SK-N-SH (cell line): ENCODE measurements around the gene JAKMIP1. TPM values are rescaled to one million over a fixed set of nuclear protein-coding genes. Genes with fewer than 3 reads are reported as not detected.

Experiments used
- CTCF ChIA-PET: fragments of 300-600, 350-600 bp; formaldehyde crosslinking; extraction: SDS; loops from one replicate; lab custom pipeline; 2021; lab: Yijun Ruan, JAX
- POLR2A ChIA-PET: fragments of 350-600 bp; sonication (Branson Sonifier 250); formaldehyde crosslinking; extraction: SDS; loops from one replicate; lab custom pipeline; 2020; ENCODE audit warnings: antibody characterized with exemption, inconsistent platforms; lab: Yijun Ruan, JAX
- DNase-seq: peaks from one replicate; pipeline ENCODE4 v3.0.0; 2012
- H2AFZ ChIP-seq: fragments of 200-600 bp; sonication (generic); 2 replicates; pipeline ENCODE4 v1.8.1; 2016; ENCODE audit warnings: antibody characterized with exemption, mild to moderate bottlenecking, low read depth
- H3F3A ChIP-seq: fragments of 200-600 bp; sonication (generic); replicated peaks from 2 replicates; pipeline ENCODE3; 2016; ENCODE audit warnings: antibody characterized with exemption, mild to moderate bottlenecking; ENCODE audit not compliant: insufficient read depth
- H3K27ac ChIP-seq, 2 experiments: fragments of 200-500 bp in 1 of 2; fragments of 200-600 bp in 1 of 2; sonication (Bioruptor generic) in 1 of 2; sonication (generic), shearing (Covaris generic) in 1 of 2; 2 replicates each; pipeline versions ENCODE4 v1.5.1 to v1.6.1; 2014 to 2016; ENCODE audit warnings: low read depth in 2 of 2, inconsistent platforms in 1 of 2, low read length in 1 of 2, mild to moderate bottlenecking in 1 of 2, mixed read lengths in 1 of 2
- H3K27me3 ChIP-seq: fragments of 200-600 bp; sonication (generic), shearing (Covaris generic); 2 replicates; pipeline ENCODE4 v1.6.1; 2016; ENCODE audit warnings: mixed run types; ENCODE audit not compliant: insufficient read depth
- H3K36me3 ChIP-seq, 2 experiments: fragments of 200-500 bp in 1 of 2; fragments of 200-600 bp in 1 of 2; sonication (Bioruptor generic) in 1 of 2; sonication (generic) in 1 of 2; replicated peaks in 1 of 2; 2 replicates each; pipeline versions ENCODE3 to v1.5.1; 2014 to 2016; ENCODE audit warnings: low read length in 1 of 2, mild to moderate bottlenecking in 1 of 2; ENCODE audit not compliant: insufficient read depth in 2 of 2, control insufficient read depth in 1 of 2
- H3K4me1 ChIP-seq, 2 experiments: fragments of 200-500 bp in 1 of 2; fragments of 200-600 bp in 1 of 2; sonication (Bioruptor generic) in 1 of 2; sonication (generic), shearing (Covaris generic) in 1 of 2; 2 replicates each; pipeline versions ENCODE4 v1.5.1 to v1.6.1; 2014 to 2016; ENCODE audit warnings: low read depth in 1 of 2, low read length in 1 of 2, mixed run types in 1 of 2; ENCODE audit not compliant: insufficient read depth in 2 of 2, control insufficient read depth in 1 of 2
- H3K4me2 ChIP-seq: fragments of 200-600 bp; sonication (generic), shearing (Covaris generic); 2 replicates; pipeline ENCODE4 v1.6.1; 2017; ENCODE audit warnings: mixed run types
- H3K4me3 ChIP-seq, 2 experiments: fragments of 200-500 bp in 1 of 2; fragments of 200-600 bp in 1 of 2; sonication (Bioruptor generic) in 1 of 2; sonication (generic), shearing (Covaris generic) in 1 of 2; 2 replicates each; pipeline versions ENCODE4 v1.5.1 to v1.8.1; 2014 to 2016; ENCODE audit warnings: low read depth in 2 of 2, inconsistent platforms in 1 of 2, low read length in 1 of 2, mild to moderate bottlenecking in 1 of 2, mixed read lengths in 1 of 2, moderate library complexity in 1 of 2
- H3K79me2 ChIP-seq: fragments of 200-600 bp; sonication (generic); 2 replicates; pipeline ENCODE4 v1.8.1; 2017; ENCODE audit warnings: mild to moderate bottlenecking; ENCODE audit not compliant: insufficient read depth
- H3K9ac ChIP-seq: fragments of 200-600 bp; sonication (generic); 2 replicates; pipeline ENCODE4 v1.6.1; 2017; ENCODE audit warnings: mixed run types
- H3K9me2 ChIP-seq: fragments of 200-600 bp; sonication (generic); 2 replicates; pipeline ENCODE4 v1.6.1; 2017; ENCODE audit warnings: mixed run types
- H3K9me3 ChIP-seq: fragments of 200-600 bp; sonication (generic); 2 replicates; pipeline ENCODE4 v1.6.1; 2017; ENCODE audit warnings: mixed run types, mild to moderate bottlenecking, moderate library complexity
- H4K20me1 ChIP-seq: fragments of 200-600 bp; sonication (generic); 2 replicates; pipeline ENCODE4 v1.6.1; 2017; ENCODE audit warnings: mild to moderate bottlenecking, mixed run types; ENCODE audit not compliant: insufficient read depth
- CHD2 ChIP-seq: fragments of 150-350 bp; IDR thresholded peaks from 2 replicates; pipeline ENCODE4 v1.6.1; 2018; ENCODE audit warnings: low read length; ENCODE audit not compliant: partially characterized antibody
- ELF1 ChIP-seq: IDR thresholded peaks from 2 replicates; pipeline ENCODE4 v1.4.0; 2012
- EZH2phosphoT487 ChIP-seq: fragments of 200-600 bp; sonication (generic); IDR thresholded peaks from 2 replicates; pipeline ENCODE4 v1.6.1; 2017; ENCODE audit warnings: low read depth, mixed run types, mild to moderate bottlenecking, antibody characterized with exemption, moderate library complexity, borderline replicate concordance
- GABPA ChIP-seq: IDR thresholded peaks from 2 replicates; pipeline ENCODE4 v1.4.0; 2012; ENCODE audit warnings: low read depth, mild to moderate bottlenecking
- GATA2 ChIP-seq: sonication (generic); formaldehyde crosslinking; IDR thresholded peaks from 2 replicates; pipeline ENCODE4 v1.5.0; 2020; ENCODE audit warnings: mild to moderate bottlenecking, missing genetic modification reagents
- JUND ChIP-seq: IDR thresholded peaks from 2 replicates; pipeline ENCODE4 v1.4.0; 2012
- MEF2A ChIP-seq: IDR thresholded peaks from 2 replicates; pipeline ENCODE4 v1.4.0; 2012; ENCODE audit warnings: low read depth, borderline replicate concordance
- NFIC ChIP-seq: IDR thresholded peaks from 2 replicates; pipeline ENCODE4 v1.4.0; 2012; ENCODE audit warnings: borderline replicate concordance
- NRF1 ChIP-seq: IDR thresholded peaks from 2 replicates; pipeline ENCODE4 v1.6.1; 2012; ENCODE audit warnings: low read depth, mild to moderate bottlenecking, low read length
- RFX5 ChIP-seq: IDR thresholded peaks from 2 replicates; pipeline ENCODE4 v1.6.1; 2012; ENCODE audit warnings: mild to moderate bottlenecking, improper control_type of control experiment, low read length
- SIN3A ChIP-seq: IDR thresholded peaks from 2 replicates; pipeline ENCODE4 v1.6.1; 2012; ENCODE audit warnings: low read depth, mild to moderate bottlenecking, low read length, moderate library complexity, borderline replicate concordance
- SMC3 ChIP-seq: IDR thresholded peaks from 2 replicates; pipeline ENCODE4 v1.6.1; 2012; ENCODE audit warnings: low read depth, low read length, improper control_type of control experiment
- YY1 ChIP-seq: IDR thresholded peaks from 2 replicates; pipeline ENCODE4 v1.4.0; 2012; ENCODE audit warnings: low read depth, mild to moderate bottlenecking
- WGBS: methylation state at CpG from one replicate; pipeline ENCODE4 v1.1.6; 2017; ENCODE audit warnings: low lambda C conversion rate; 5-methylcytosine and 5-hydroxymethylcytosine counted together
- polyA plus RNA-seq, 3 experiments: library from polyadenylated mRNA; depleted of rRNA; stranded (reverse); fragments of >200 nt; gene quantifications; 2 replicates each; pipeline ENCODE4 v1.2.3, GENCODE V29; 2012
- TF ChIP-seq, protein P1 (sequence below): IDR thresholded peaks from 2 replicates; pipeline ENCODE4 v1.6.1; 2012; ENCODE audit warnings: mild to moderate bottlenecking, low read depth, low read length, moderate library complexity
- TF ChIP-seq, protein P2 (sequence below): fragments of 200-600 bp; sonication (generic); IDR thresholded peaks from 2 replicates; pipeline ENCODE4 v1.6.1; 2017; ENCODE audit warnings: antibody characterized with exemption, mild to moderate bottlenecking, moderate library complexity
- TF ChIP-seq, protein P3 (sequence below): fragments of 150-350 bp; IDR thresholded peaks from 2 replicates; pipeline ENCODE4 v1.6.1; 2017; ENCODE audit warnings: antibody characterized with exemption, low read length, low read depth, borderline replicate concordance
- TF ChIP-seq, protein P4 (sequence below): fragments of 150-350 bp; IDR thresholded peaks from 2 replicates; pipeline ENCODE4 v1.6.1; 2016; ENCODE audit warnings: mild to moderate bottlenecking, low read depth, low read length
- TF ChIP-seq, protein P5 (sequence below): IDR thresholded peaks from 2 replicates; pipeline ENCODE4 v1.4.0; 2012; ENCODE audit warnings: low read depth, borderline replicate concordance

The JAKMIP1 gene
- polyA plus RNA-seq, 1 of the 3 experiments (the other 2 are of a cell fraction) = 0.54 TPM

DNA sequence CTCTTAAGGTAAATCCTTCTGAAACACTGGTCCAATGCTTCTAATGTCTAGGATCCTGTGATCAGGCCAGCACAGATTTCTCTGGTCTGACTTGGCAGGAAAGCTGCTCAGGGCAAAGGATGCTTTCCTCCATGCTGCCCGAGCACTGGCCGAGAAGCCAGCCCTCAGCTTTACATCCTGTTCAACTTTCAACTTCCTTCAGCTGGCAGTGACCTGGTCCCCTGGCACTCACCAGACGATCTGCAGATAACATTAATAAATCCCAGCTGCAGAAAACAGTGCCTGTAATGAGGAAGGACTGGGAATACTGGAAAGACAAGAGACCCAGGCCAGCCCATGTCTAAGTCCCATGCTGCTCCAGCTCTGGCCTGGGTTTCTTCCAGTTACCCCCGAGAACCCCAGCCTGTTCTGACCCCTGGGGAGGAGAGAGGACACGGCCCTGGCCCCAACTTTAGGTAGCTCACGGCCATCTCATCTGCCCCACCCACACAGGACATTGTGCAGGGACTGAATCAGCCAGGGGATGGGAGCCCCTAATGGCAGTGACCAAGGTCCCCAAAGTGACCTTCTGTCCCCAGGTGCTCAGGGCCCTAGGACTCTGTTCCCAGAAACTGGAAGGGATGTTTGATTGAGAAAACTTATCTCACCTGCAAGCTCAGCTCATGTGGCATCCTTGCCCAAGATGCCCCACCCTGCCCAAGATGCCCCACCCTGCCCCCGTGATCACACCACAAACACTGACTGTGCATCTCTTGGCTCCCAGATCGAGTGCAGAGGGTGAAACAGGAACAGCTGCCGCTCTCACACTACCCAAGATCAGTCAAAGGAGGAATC is 28.0 kb downstream of the JAKMIP1 start (continued):
- TF ChIP-seq, protein P1, sequence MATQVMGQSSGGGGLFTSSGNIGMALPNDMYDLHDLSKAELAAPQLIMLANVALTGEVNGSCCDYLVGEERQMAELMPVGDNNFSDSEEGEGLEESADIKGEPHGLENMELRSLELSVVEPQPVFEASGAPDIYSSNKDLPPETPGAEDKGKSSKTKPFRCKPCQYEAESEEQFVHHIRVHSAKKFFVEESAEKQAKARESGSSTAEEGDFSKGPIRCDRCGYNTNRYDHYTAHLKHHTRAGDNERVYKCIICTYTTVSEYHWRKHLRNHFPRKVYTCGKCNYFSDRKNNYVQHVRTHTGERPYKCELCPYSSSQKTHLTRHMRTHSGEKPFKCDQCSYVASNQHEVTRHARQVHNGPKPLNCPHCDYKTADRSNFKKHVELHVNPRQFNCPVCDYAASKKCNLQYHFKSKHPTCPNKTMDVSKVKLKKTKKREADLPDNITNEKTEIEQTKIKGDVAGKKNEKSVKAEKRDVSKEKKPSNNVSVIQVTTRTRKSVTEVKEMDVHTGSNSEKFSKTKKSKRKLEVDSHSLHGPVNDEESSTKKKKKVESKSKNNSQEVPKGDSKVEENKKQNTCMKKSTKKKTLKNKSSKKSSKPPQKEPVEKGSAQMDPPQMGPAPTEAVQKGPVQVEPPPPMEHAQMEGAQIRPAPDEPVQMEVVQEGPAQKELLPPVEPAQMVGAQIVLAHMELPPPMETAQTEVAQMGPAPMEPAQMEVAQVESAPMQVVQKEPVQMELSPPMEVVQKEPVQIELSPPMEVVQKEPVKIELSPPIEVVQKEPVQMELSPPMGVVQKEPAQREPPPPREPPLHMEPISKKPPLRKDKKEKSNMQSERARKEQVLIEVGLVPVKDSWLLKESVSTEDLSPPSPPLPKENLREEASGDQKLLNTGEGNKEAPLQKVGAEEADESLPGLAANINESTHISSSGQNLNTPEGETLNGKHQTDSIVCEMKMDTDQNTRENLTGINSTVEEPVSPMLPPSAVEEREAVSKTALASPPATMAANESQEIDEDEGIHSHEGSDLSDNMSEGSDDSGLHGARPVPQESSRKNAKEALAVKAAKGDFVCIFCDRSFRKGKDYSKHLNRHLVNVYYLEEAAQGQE = no peak
- TF ChIP-seq, protein P2, sequence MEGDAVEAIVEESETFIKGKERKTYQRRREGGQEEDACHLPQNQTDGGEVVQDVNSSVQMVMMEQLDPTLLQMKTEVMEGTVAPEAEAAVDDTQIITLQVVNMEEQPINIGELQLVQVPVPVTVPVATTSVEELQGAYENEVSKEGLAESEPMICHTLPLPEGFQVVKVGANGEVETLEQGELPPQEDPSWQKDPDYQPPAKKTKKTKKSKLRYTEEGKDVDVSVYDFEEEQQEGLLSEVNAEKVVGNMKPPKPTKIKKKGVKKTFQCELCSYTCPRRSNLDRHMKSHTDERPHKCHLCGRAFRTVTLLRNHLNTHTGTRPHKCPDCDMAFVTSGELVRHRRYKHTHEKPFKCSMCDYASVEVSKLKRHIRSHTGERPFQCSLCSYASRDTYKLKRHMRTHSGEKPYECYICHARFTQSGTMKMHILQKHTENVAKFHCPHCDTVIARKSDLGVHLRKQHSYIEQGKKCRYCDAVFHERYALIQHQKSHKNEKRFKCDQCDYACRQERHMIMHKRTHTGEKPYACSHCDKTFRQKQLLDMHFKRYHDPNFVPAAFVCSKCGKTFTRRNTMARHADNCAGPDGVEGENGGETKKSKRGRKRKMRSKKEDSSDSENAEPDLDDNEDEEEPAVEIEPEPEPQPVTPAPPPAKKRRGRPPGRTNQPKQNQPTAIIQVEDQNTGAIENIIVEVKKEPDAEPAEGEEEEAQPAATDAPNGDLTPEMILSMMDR = no peak
- TF ChIP-seq SMC3 (no peak; the same call in 1 of the 2 replicates), SIN3A (no peak), MEF2A (no peak), JUND (no peak), NFIC (no peak), YY1 (no peak)
- TF ChIP-seq, protein P3, sequence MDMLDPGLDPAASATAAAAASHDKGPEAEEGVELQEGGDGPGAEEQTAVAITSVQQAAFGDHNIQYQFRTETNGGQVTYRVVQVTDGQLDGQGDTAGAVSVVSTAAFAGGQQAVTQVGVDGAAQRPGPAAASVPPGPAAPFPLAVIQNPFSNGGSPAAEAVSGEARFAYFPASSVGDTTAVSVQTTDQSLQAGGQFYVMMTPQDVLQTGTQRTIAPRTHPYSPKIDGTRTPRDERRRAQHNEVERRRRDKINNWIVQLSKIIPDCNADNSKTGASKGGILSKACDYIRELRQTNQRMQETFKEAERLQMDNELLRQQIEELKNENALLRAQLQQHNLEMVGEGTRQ = no peak

DNA sequence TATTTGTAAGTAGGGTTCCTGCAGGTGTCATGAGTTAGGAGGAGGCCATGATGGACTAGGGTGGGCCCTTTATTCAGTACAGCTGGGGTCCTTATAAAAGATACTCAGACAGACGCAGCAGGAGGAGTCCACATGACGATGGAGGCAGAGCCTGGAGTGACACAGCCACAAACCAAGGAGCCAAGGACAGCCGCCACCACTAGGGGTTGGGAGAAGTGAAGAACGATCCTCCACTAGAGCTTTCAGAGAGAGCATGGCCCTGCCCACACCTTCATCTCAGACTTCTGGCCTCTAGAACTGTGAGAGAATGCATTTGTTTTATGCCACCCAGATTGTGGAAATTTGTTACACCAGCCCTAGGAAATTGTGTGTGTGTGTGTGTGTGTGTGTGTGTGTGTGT is 31.1 kb downstream of the JAKMIP1 start:
- DNase-seq = no peak
- POLR2A ChIA-PET = no interaction called here
- Histone ChIP-seq H3K9me2 (no peaks in the 10 kb centered on the region), H3K9me3 (no peaks in the 10 kb centered on the region), H3K27me3 (no peaks in the 10 kb centered on the region), H3K79me2 (no peaks in the 10 kb centered on the region), H3F3A (no peaks in the 10 kb centered on the region), H3K4me3 (no peak overlapping the region), H2AFZ (no peak overlapping the region), H3K4me1 (peaks cover 0 to 29% of the 10 kb centered on the region in 2 experiments; a peak in 2 of 4 replicates), H3K36me3 (no peaks in the 10 kb centered on the region), H3K9ac (no peak overlapping the region), H3K27ac (no peak overlapping the region), H3K4me2 (no peak overlapping the region), H4K20me1 (no peaks in the 10 kb centered on the region)
- CTCF ChIA-PET = no interaction called here
- 26% methylated on average over 4 of the region's 4 CpGs for WGBS
- no peak for TF ChIP-seq GABPA
- TF ChIP-seq CHD2 = no peak
- TF ChIP-seq, protein P4, sequence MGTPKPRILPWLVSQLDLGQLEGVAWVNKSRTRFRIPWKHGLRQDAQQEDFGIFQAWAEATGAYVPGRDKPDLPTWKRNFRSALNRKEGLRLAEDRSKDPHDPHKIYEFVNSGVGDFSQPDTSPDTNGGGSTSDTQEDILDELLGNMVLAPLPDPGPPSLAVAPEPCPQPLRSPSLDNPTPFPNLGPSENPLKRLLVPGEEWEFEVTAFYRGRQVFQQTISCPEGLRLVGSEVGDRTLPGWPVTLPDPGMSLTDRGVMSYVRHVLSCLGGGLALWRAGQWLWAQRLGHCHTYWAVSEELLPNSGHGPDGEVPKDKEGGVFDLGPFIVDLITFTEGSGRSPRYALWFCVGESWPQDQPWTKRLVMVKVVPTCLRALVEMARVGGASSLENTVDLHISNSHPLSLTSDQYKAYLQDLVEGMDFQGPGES = no peak
- TF ChIP-seq ELF1 = no peak
- TF ChIP-seq, protein P2 = no peak
- TF ChIP-seq EZH2phosphoT487 = no peak
- no peak for TF ChIP-seq NFIC
- no peak for TF ChIP-seq MEF2A
- no peak for TF ChIP-seq GATA2 (CRISPR knock-in tag)
- no peak for TF ChIP-seq SIN3A
- no peak for TF ChIP-seq RFX5
- TF ChIP-seq, protein P5, sequence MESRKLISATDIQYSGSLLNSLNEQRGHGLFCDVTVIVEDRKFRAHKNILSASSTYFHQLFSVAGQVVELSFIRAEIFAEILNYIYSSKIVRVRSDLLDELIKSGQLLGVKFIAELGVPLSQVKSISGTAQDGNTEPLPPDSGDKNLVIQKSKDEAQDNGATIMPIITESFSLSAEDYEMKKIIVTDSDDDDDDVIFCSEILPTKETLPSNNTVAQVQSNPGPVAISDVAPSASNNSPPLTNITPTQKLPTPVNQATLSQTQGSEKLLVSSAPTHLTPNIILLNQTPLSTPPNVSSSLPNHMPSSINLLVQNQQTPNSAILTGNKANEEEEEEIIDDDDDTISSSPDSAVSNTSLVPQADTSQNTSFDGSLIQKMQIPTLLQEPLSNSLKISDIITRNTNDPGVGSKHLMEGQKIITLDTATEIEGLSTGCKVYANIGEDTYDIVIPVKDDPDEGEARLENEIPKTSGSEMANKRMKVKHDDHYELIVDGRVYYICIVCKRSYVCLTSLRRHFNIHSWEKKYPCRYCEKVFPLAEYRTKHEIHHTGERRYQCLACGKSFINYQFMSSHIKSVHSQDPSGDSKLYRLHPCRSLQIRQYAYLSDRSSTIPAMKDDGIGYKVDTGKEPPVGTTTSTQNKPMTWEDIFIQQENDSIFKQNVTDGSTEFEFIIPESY = no peak
- no peak for TF ChIP-seq NRF1
